PC-3 (cell line): ENCODE measurements around the gene DIP2B. TPM values are rescaled to one million over a fixed set of nuclear protein-coding genes. Genes with fewer than 3 reads are reported as not detected.

Experiments
- ATAC-seq: fragments of 200-7000 bp; cut with Tn5 transposase; 2 replicates; pipeline ENCODE4 v1.9.1; 2020; ENCODE audit warnings: mild to moderate bottlenecking, moderate library complexity
- BruUV-seq: library from RNA; stranded (reverse); fragments of 400-500 nt; replicated peaks from 2 replicates; lab custom pipeline; 2021; lab: Mats Ljungman, UMichigan
- CTCF ChIA-PET: fragments of 300-600 bp; sonication (Branson Sonifier 250); formaldehyde crosslinking; loops from one replicate; lab custom pipeline; 2022; ENCODE audit warnings: antibody characterized with exemption; lab: Charles Lee
- POLR2A ChIA-PET: fragments of 300-600 bp; sonication (Branson Sonifier 250); formaldehyde crosslinking; loops from one replicate; lab custom pipeline; 2022; ENCODE audit warnings: antibody characterized with exemption; ENCODE audit not compliant: unreplicated experiment; lab: Charles Lee
- DNase-seq: peaks from one replicate; pipeline ENCODE4 v3.0.0-alpha.2; 2015
- H2AFZ ChIP-seq: fragments of 300-600 bp; sonication (generic); 2 replicates; pipeline ENCODE4 v1.6.0; 2016; ENCODE audit warnings: antibody characterized with exemption, low read length
- H3F3A ChIP-seq: fragments of 300-600 bp; sonication (generic); one replicate; pipeline ENCODE4 v1.6.0; 2017; ENCODE audit warnings: antibody characterized with exemption, low read length, control low read depth, mild to moderate bottlenecking; ENCODE audit not compliant: unreplicated experiment
- H3K27ac ChIP-seq: fragments of 300-600 bp; sonication (generic); 2 replicates; pipeline ENCODE4 v1.5.1; 2016; ENCODE audit warnings: mild to moderate bottlenecking, low read length
- H3K27me3 ChIP-seq: fragments of 300-600 bp; sonication (generic); 2 replicates; pipeline ENCODE4 v1.6.1; 2016; ENCODE audit warnings: low read length, mixed read lengths
- H3K36me3 ChIP-seq: fragments of 300-600 bp; sonication (generic); 2 replicates; pipeline ENCODE4 v1.6.1; 2016; ENCODE audit warnings: low read depth, mixed run types, low read length, mixed read lengths
- H3K4me1 ChIP-seq: fragments of 300-600 bp; sonication (generic); 2 replicates; pipeline ENCODE4 v1.5.1; 2016; ENCODE audit warnings: low read length; ENCODE audit not compliant: insufficient read depth
- H3K4me2 ChIP-seq: fragments of 300-600 bp; sonication (generic); 2 replicates; pipeline ENCODE4 v1.6.0; 2016; ENCODE audit warnings: low read length
- H3K4me3 ChIP-seq: fragments of 300-600 bp; sonication (generic); 2 replicates; pipeline ENCODE4 v1.5.1; 2016; ENCODE audit warnings: mild to moderate bottlenecking, low read length, mixed read lengths
- H3K79me2 ChIP-seq: fragments of 300-600 bp; sonication (generic); 2 replicates; pipeline ENCODE4 v1.6.1; 2017; ENCODE audit warnings: low read length, mixed read lengths
- H3K9ac ChIP-seq: fragments of 300-600 bp; sonication (generic); 2 replicates; pipeline ENCODE4 v1.6.0; 2016; ENCODE audit warnings: mild to moderate bottlenecking, low read length
- H3K9me2 ChIP-seq: fragments of 300-600 bp; sonication (generic); replicated peaks from 2 replicates; pipeline ENCODE4 v1.6.1; 2016; ENCODE audit warnings: mixed run types, low read length, mixed read lengths
- H3K9me3 ChIP-seq: fragments of 300-600 bp; sonication (generic); 2 replicates; pipeline ENCODE4 v1.6.1; 2016; ENCODE audit warnings: low read length, mixed read lengths
- H4K20me1 ChIP-seq: fragments of 300-600 bp; sonication (generic); 2 replicates; pipeline ENCODE4 v1.6.1; 2016; ENCODE audit warnings: low read length, mixed read lengths
- EZH2 ChIP-seq: fragments of 300-600 bp; sonication (generic); IDR thresholded peaks from one replicate; pipeline ENCODE4 v1.6.1; 2017; ENCODE audit warnings: antibody characterized with exemption, mild to moderate bottlenecking, low read length; ENCODE audit not compliant: unreplicated experiment
- EZH2phosphoT487 ChIP-seq: fragments of 300-600 bp; sonication (generic); IDR thresholded peaks from 2 replicates; pipeline ENCODE4 v1.6.1; 2018; ENCODE audit warnings: mild to moderate bottlenecking, antibody characterized with exemption, low read length, borderline replicate concordance
- intact Hi-C: fragments of 100-400 bp; cut with micrococcal nuclease; formaldehyde crosslinking; loops from 2 replicates; pipeline ENCODE4 v1.9.0; 2023
- total RNA-seq: library from RNA; depleted of rRNA; stranded (reverse); fragments of >200 nt; gene quantifications from 2 replicates; pipeline ENCODE4 v1.2.3, GENCODE V29; 2014
- TF ChIP-seq, protein P1 (sequence below): fragments of 300-600 bp; sonication (generic); conservative IDR thresholded peaks from 2 replicates; pipeline ENCODE4 v1.5.1; 2017; ENCODE audit warnings: antibody characterized with exemption, low read depth, mild to moderate bottlenecking, low read length

The DIP2B gene
- total RNA-seq, 1 experiment from 2014 or later: 36.3 TPM

DNA sequence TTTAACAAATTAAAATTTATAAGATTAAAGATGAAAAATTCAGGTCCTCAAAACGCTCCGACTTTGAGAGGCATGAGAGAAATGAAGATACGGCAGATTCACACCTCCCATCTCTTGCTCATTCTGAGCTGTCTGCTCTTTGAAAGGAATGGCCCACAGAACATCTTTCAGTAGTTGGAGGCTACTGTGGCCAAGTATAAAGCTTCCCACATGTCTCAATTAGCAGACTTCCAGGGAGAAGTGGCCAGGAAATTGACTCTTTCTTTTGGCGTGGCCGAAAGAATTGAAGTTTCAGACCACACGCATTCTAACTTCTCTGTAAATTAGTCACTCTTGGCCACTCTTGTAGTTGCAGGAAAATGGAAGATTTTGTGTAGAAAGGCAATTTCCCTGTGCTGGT lies 129.2 kb downstream of the DIP2B start:
- intact Hi-C loops: loop anchor here (10.0 kb wide), 2 partner anchors 99 to 319 kb away; no protein-coding TSS in a partner anchor
- H3K79me2 ChIP-seq: peaks cover 13% of the 10 kb centered on the region; the same call in 1 of the 2 replicates
- H3K4me2 ChIP-seq: no peak overlapping the region
- H3K9ac ChIP-seq: no peak overlapping the region
- H3K9me3 ChIP-seq: no peaks in the 10 kb centered on the region
- no peak overlapping the region for H2AFZ ChIP-seq
- CTCF ChIA-PET: no interaction called here
- DNase-seq (no peak), ATAC-seq (no peak)
- H4K20me1 ChIP-seq: no peaks in the 10 kb centered on the region
- H3K4me1 ChIP-seq: peaks cover 14% of the 10 kb centered on the region
- H3F3A ChIP-seq: no peaks in the 10 kb centered on the region
- no peak overlapping the region for H3K27ac ChIP-seq
- POLR2A ChIA-PET: no interaction called here
- H3K4me3 ChIP-seq: no peak overlapping the region
- H3K27me3 ChIP-seq: no peaks in the 10 kb centered on the region
- H3K9me2 ChIP-seq: no peaks in the 10 kb centered on the region
- 0 out of 2 replicates have a peak, but pooled peaks cover 5% of the 10 kb centered on the region for H3K36me3 ChIP-seq
- TF ChIP-seq, protein P1, sequence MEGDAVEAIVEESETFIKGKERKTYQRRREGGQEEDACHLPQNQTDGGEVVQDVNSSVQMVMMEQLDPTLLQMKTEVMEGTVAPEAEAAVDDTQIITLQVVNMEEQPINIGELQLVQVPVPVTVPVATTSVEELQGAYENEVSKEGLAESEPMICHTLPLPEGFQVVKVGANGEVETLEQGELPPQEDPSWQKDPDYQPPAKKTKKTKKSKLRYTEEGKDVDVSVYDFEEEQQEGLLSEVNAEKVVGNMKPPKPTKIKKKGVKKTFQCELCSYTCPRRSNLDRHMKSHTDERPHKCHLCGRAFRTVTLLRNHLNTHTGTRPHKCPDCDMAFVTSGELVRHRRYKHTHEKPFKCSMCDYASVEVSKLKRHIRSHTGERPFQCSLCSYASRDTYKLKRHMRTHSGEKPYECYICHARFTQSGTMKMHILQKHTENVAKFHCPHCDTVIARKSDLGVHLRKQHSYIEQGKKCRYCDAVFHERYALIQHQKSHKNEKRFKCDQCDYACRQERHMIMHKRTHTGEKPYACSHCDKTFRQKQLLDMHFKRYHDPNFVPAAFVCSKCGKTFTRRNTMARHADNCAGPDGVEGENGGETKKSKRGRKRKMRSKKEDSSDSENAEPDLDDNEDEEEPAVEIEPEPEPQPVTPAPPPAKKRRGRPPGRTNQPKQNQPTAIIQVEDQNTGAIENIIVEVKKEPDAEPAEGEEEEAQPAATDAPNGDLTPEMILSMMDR: no peak
- no peak for TF ChIP-seq EZH2
- no peak for TF ChIP-seq EZH2phosphoT487
- no TSS peak for BruUV-seq

DNA sequence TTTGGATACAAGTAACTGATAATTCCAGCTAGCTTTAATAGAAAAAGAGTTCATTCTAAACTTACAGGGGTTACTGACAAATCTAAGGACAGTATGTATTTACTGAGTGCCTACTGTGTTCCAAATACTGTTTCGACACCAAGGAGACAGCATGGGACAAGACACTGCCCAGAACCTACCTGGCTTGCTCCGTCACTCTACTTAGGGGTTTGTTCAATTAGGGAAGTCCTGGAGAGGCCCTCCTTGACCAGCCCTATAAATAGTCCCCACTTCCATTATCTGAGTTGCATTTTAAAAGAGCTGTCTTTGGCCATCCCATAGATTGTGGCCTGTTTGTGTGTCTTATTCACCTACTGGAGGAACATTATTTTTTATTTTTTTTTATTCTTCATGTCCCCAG lies 129.6 kb downstream of the DIP2B start:
- Histone ChIP-seq H3K4me3 (no peak overlapping the region), H2AFZ (no peak overlapping the region), H3K9ac (no peak overlapping the region), H3K9me2 (no peaks in the 10 kb centered on the region), H3K36me3 (0 out of 2 replicates have a peak, but pooled peaks cover 3% of the 10 kb centered on the region), H3K9me3 (no peaks in the 10 kb centered on the region), H3K79me2 (peaks cover 17% of the 10 kb centered on the region; the same call in 1 of the 2 replicates), H4K20me1 (no peaks in the 10 kb centered on the region), H3K4me1 (peaks cover 18% of the 10 kb centered on the region), H3K27me3 (no peaks in the 10 kb centered on the region), H3K27ac (no peak overlapping the region), H3F3A (no peaks in the 10 kb centered on the region), H3K4me2 (no peak overlapping the region)
- DNase-seq: no peak
- CTCF ChIA-PET: no interaction called here
- intact Hi-C loops: loop anchor here (10.0 kb wide), 2 partner anchors 100 to 320 kb away; no protein-coding TSS in a partner anchor
- ATAC-seq: no peak
- POLR2A ChIA-PET: no interaction called here
- BruUV-seq: no TSS peak
- TF ChIP-seq, protein P1: no peak
- TF ChIP-seq EZH2 (no peak), EZH2phosphoT487 (no peak)

DNA sequence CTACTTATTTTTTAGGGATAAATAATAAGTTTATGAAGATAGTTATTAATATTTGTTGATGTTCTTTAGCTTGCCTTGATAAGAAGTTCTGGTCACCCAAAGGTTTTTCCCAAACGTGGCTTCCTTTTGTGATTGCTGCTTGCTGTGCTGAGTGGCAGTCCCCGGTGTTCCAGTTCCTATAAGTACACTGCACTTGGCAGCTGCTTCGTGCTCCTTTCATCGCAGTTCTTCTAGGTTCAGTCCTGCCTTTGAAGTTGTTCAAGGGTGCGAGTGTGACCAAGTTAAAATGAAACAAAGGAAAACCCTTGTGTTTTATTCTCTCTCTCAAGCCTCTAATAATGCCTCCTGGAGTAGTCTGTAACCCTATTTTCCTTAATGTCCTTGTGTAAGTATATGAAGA lies 130.6 kb downstream of the DIP2B start:
- Histone ChIP-seq H3K27me3 (no peaks in the 10 kb centered on the region), H3K9ac (no peak overlapping the region), H2AFZ (no peak overlapping the region), H3K4me1 (peaks cover 28% of the 10 kb centered on the region), H3K4me3 (no peak overlapping the region), H3K9me3 (no peaks in the 10 kb centered on the region), H3K36me3 (no peaks in the 10 kb centered on the region), H3F3A (no peaks in the 10 kb centered on the region), H3K4me2 (no peak overlapping the region), H4K20me1 (no peaks in the 10 kb centered on the region), H3K27ac (no peak overlapping the region), H3K79me2 (peaks cover 23% of the 10 kb centered on the region), H3K9me2 (no peaks in the 10 kb centered on the region)
- BruUV-seq: no TSS peak
- no peak for DNase-seq
- POLR2A ChIA-PET: no interaction called here
- intact Hi-C loops: loop anchor here (5.0 to 10.0 kb wide), 3 partner anchors 38 to 321 kb away; no protein-coding TSS in a partner anchor
- TF ChIP-seq EZH2 (no peak), EZH2phosphoT487 (no peak)
- TF ChIP-seq, protein P1: no peak
- ATAC-seq: no peak
- CTCF ChIA-PET: no interaction called here
